ENCODE results near the gene CNST. TPM values are rescaled to one million over a fixed set of nuclear protein-coding genes. Genes with fewer than 3 reads are reported as not detected.

Gene CNST
- total RNA-seq, 1 experiment from 2014 or later = 19.8 TPM

DNA sequence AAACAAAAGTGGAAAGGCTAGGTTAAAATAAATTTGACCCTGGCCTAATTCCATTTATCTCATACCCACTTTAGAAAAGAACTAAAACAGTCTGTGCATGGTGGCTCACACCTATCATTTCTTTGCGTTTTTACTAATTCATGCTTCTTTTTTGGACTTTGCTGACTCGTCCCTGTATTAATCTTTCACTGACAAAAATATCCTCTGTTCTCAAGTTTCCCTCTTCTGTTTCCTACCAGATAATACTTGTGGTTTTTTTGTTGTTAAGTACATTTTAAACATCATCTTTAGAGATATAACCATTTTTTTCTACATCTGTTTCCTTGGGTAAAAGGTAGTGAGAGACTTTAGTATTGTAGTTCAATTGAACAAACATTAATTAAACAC, 11.5 kb downstream of the CNST start:
- H2AFZ ChIP-seq (ENCODE audit: low read length) = no peak overlapping the region
- TF ChIP-seq, protein P1, sequence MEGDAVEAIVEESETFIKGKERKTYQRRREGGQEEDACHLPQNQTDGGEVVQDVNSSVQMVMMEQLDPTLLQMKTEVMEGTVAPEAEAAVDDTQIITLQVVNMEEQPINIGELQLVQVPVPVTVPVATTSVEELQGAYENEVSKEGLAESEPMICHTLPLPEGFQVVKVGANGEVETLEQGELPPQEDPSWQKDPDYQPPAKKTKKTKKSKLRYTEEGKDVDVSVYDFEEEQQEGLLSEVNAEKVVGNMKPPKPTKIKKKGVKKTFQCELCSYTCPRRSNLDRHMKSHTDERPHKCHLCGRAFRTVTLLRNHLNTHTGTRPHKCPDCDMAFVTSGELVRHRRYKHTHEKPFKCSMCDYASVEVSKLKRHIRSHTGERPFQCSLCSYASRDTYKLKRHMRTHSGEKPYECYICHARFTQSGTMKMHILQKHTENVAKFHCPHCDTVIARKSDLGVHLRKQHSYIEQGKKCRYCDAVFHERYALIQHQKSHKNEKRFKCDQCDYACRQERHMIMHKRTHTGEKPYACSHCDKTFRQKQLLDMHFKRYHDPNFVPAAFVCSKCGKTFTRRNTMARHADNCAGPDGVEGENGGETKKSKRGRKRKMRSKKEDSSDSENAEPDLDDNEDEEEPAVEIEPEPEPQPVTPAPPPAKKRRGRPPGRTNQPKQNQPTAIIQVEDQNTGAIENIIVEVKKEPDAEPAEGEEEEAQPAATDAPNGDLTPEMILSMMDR (conservative IDR thresholded peaks at IDR 0.05) = no peak
- DNase-seq = no peak
- no peaks in the 10 kb centered on the region for H3K79me2 ChIP-seq (ENCODE audit: insufficient read depth, low read length)
- no CpG with 5 or more reads among the region's 2 CpGs for whole genome bisulfite sequencing (ENCODE audit: extremely low coverage, insufficient read length, low lambda C conversion rate)
- no peak overlapping the region for H2BK5ac ChIP-seq (ENCODE audit: insufficient read length, low read length)
- no peak overlapping the region for H2BK120ac ChIP-seq (ENCODE audit: low read depth, low read length, poor library complexity, severe bottlenecking)
- H4K91ac ChIP-seq (ENCODE audit: insufficient read length, low read depth, low read length) = no peak overlapping the region
- no peak overlapping the region for H3K23ac ChIP-seq (ENCODE audit: insufficient read length, low read depth, low read length)
- H3K27me3 ChIP-seq (ENCODE audit: insufficient read depth, low read length) = no peaks in the 10 kb centered on the region
- no peak overlapping the region for H3K4ac ChIP-seq (ENCODE audit: low read depth, low read length)
- H3K23me2 ChIP-seq (ENCODE audit: insufficient read length, low read depth, low read length, poor library complexity, severe bottlenecking) = no peaks in the 10 kb centered on the region
- no peaks in the 10 kb centered on the region for H3K9me3 ChIP-seq (ENCODE audit: control insufficient read depth, low read depth, low read length)
- Mint-ChIP-seq H3K9me3 (no peaks in the 10 kb centered on the region), H3K27me3 (ENCODE audit: low read depth) (no peaks in the 10 kb centered on the region), H3K4me3 (no peak overlapping the region), H3K4me1 (no peaks in the 10 kb centered on the region), H3K27ac (no peak overlapping the region; a peak in 1 of 7 replicates), H3K36me3 (ENCODE audit: insufficient read depth in 1 of 3, low read depth in 3 of 3) (no peaks in the 10 kb centered on the region)
- H3K18ac ChIP-seq (ENCODE audit: insufficient read length, low read depth, low read length) = no peak overlapping the region
- H4K8ac ChIP-seq (replicated peaks; ENCODE audit: insufficient read length, low read depth, low read length) = no peak overlapping the region
- no peaks in the 10 kb centered on the region for H4K20me1 ChIP-seq (ENCODE audit: control insufficient read depth, insufficient read depth, insufficient read length)
- H4K5ac ChIP-seq (ENCODE audit: insufficient read length, low read depth, low read length) = no peak overlapping the region
- H3T11ph ChIP-seq (ENCODE audit: low read length) = no peak overlapping the region
- H3K4me2 ChIP-seq (ENCODE audit: insufficient read depth, insufficient read length, low read length) = no peak overlapping the region
- no peak overlapping the region for H2BK20ac ChIP-seq (ENCODE audit: low read depth, low read length, poor library complexity, severe bottlenecking)
- H2BK12ac ChIP-seq (ENCODE audit: insufficient read length, low read depth, low read length) = no peak overlapping the region
- no peaks in the 10 kb centered on the region for H3K4me1 ChIP-seq (ENCODE audit: insufficient read depth, low read length)
- no peak overlapping the region for H2BK15ac ChIP-seq (ENCODE audit: low read depth, low read length)
- no peak overlapping the region for H3K27ac ChIP-seq (ENCODE audit: insufficient read length, low read depth, low read length)
- H3K14ac ChIP-seq (ENCODE audit: insufficient read depth, low read length) = no peak overlapping the region
- H3K9ac ChIP-seq (ENCODE audit: extremely low read depth, insufficient read length, low read length) = no peak overlapping the region
- H2AK5ac ChIP-seq (ENCODE audit: insufficient read length, low read length) = no peak overlapping the region
- H3K56ac ChIP-seq (ENCODE audit: insufficient read length, low read depth, low read length) = no peak overlapping the region
- peaks cover 2% of the 10 kb centered on the region for H3K79me1 ChIP-seq (ENCODE audit: insufficient read depth, low read depth, low read length, poor library complexity, severe bottlenecking)
